Embryonic facial prominence (tissue), 1 donor: ENCODE data around the gene SRGAP2B.
"Not testable (repeated sequence)": the region's sequence is repeated elsewhere in the genome, so short reads cannot be mapped to it uniquely, and the experiment has no call there.

Experiments
- DNase-seq: peaks from one replicate; pipeline ENCODE4 v3.0.0-alpha.2; 2016; ENCODE audit errors: extremely low spot score

Gene SRGAP2B

GRCh38 chr1:145095284-145096057 is at the start of gene SRGAP2B, which contains the start of gene FAM72D:
TSS of gene SRGAP2B (minus strand) at chr1:145095328. CDS start at chr1:145092901, 2,427 bp downstream.
TSS of gene FAM72D (plus strand) at chr1:145095974. CDS start at chr1:145096848, 874 bp downstream.
- DNase-seq: not testable (repeated sequence)

GRCh38 chr1:145144264-145144913 is 49.3 kb upstream of the SRGAP2B start:
- DNase-seq: not testable (repeated sequence)

- not testable (repeated sequence) for DNase-seq
These were observed 45.4 kb upstream of the SRGAP2B start for GRCh38 chr1:145140549-145140948.

DNA sequence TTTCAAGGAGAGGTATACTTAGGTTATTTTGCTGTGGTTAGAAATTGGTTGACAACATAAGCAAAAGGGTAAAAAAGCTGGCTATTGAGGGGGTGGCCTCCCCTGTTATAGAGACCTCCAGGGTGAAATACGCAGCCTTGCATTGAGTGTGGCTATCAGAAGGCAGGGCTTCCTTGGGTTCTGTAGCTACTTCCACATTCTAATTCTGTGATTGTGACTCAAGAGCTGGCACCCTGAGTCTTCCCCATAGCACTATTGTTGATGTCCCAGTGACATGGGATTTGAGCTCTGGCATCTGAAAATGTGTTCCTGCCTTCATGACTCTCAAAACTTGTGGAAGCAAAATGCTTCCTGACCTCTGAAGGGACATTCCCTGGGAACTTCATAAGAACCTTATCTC is 39.3 kb upstream of the SRGAP2B start:
- DNase-seq: not testable (repeated sequence)

DNA sequence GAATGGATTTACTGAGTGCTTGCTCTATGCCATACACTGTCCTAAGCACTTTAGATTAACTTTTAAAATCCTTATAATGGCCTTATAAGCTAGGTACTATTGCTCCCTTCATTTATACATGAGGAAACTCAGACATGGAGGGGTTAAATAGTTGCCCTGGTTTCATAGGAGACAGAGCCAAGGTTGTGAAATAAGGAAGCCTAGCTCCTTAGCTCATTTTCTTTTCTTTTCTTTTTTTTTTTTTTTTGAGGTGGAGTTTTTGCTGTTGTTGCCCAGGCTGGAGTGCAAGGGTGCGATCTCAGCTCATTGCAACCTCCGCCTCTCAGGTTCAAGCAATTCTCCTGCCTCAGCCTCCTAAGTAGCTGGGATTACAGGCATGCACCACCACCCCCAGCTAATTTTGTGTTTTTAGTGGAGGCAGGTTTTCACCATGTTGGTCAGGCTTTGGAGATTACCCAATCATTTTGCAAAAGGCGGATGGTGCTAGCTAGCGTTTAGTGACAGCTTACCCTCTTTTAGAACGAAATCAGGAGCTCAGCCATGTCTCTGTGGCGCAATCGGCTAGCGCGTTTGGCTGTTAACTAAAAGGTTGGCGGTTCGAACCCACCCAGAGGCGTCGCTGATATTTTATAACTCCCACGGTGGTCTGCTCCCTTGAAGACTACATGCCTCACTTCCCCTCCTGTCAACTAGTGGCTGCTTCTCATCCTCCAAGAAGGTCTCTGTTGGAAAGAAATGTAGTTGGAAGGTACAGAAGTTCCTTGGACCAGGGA is 33.8 kb upstream of the SRGAP2B start:
- DNase-seq: peak; percentile 2

- DNase-seq: not testable (repeated sequence)
These were observed 32.0 kb upstream of the SRGAP2B start for GRCh38 chr1:145127144-145127543.

- not testable (repeated sequence) for DNase-seq
These were observed 30.0 kb upstream of the SRGAP2B start for GRCh38 chr1:145125112-145125511.

- DNase-seq: not testable (repeated sequence)
These were observed 29.0 kb upstream of the SRGAP2B start for GRCh38 chr1:145123992-145124641.

DNA sequence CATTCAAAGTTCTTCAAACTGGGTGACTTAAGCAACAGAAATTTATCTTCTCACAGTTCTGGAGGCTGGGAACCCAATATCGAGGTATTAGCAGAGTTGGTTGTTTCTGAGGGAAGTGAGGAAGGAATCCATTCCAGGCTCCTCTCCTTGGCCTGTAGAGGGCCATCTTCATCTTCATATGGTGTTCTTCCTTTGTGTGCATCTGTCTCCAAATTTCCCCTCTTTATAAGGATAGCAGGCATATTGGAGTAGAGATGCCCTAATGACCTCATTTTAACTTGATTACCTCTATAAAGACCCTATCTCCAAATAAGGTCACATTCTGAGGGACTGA is 27.9 kb upstream of the SRGAP2B start:
- DNase-seq: not testable (repeated sequence)

GRCh38 chr1:145122344-145123061 is 27.4 kb upstream of the SRGAP2B start:
- not testable (repeated sequence) for DNase-seq

DNA sequence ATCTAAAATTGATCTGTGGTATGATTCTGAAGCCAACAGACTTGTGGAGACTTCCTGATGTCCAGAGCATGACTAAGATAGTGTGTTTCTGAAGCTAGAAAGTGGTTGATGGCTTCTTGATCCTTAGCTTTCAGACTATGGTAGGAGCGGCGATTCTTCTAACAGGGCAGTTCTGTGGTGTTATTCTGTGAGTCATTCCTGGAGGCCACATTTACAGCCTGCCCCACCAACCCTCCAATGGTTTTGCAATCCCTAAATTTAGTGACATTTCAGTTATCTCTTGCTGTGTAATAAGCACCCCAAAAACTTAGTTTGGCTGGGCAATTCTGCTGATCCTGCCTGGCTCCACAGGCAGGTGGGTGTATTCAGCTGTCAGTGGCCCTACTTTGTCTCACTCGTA is 24.7 kb upstream of the SRGAP2B start:
- DNase-seq: not testable (repeated sequence)

DNA sequence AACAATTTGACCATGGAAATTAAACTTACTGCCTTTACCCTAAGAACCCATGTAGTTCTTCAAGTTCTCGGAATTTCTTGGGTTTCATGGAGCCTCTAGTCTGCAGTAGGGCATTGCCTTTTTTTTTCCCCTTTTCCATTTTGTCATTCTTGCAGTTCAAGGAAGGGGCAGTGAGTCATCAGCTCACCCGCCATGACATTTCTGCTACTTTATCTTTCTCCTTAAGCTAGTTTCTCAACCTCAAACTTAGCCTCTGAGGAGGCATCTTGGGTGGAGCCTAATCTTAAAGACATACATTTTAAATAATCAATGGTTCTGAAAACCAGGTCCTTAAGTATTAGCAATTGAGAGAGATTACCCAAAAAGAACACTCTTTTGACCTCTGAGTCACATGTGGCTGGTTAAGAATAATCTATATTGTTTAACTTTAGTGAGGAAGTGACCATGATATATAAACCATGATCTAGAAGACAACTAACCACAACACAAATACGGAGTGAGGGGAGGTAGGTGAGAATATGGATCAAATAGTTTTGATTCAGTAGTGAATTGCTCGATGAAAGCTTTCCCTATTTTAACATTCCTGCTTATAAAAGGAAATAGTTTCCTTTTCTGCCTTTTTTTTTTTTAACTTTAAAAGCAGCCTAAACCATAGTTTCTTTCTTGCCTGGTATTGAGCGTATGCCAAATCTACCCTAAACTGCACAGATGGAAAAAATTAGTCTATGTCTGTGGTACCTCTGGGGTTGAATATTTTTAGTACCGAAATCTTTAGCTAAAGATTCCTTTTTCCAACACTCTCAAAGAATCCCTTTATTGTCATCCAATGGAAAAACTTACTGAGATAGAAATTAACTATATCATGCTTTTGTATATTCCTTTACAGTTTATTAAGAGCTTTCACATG is 20.7 kb upstream of the SRGAP2B start:
- DNase-seq: not testable (repeated sequence)

GRCh38 chr1:145114560-145115057 is 19.5 kb upstream of the SRGAP2B start:
- DNase-seq: not testable (repeated sequence)

GRCh38 chr1:145112703-145113102 is 17.6 kb upstream of the SRGAP2B start:
- not testable (repeated sequence) for DNase-seq

GRCh38 chr1:145111674-145112073 is 16.5 kb upstream of the SRGAP2B start:
- DNase-seq: not testable (repeated sequence)

- DNase-seq: not testable (repeated sequence)
These were observed 8.2 kb upstream of the SRGAP2B start for GRCh38 chr1:145103294-145103693.

GRCh38 chr1:145101725-145102124 is 6.6 kb upstream of the SRGAP2B start:
- DNase-seq: not testable (repeated sequence)

DNA sequence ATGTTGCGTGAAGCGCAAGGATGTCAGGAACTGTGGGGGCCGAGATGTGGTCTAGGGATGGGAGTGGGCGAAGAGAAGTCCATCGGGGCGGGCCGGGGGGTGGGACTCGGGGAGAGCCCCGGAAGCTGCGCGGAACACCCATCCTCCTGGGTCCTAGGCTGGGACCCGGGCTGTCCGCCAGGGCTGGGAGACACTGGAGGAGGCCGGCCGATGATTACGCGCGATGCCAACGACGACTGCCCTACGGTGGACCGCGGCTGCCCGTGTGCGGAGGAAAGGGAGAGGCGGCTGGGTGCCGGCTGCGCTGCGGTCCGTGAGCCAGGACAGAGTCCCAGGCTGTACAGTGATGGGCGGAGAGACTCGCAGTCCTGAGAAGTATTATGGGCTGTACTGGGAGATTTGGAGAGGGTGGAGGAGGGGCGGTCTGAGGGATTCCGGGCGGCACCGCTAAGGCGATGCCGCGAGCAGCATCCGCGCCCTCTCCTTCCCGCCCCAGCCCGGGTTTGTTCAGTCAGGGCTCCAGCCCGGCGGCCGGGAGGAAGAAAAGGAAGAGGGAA is 395 bp downstream of the SRGAP2B start:
- not testable (repeated sequence) for DNase-seq

- DNase-seq: not testable (repeated sequence)
These were observed 1.5 kb downstream of the SRGAP2B start for GRCh38 chr1:145093517-145094149.
